Caco-2 (cell line): ENCODE data around the gene ENDOV. TPM values are rescaled to one million over a fixed set of nuclear protein-coding genes. Genes with fewer than 3 reads are reported as not detected.

ENCODE experiments used
- BruUV-seq: library from RNA; stranded (reverse); fragments of 400-500 nt; replicated peaks from 2 replicates; lab custom pipeline; 2021; lab: Mats Ljungman, UMichigan
- CTCF ChIA-PET: fragments of 300-600 bp; sonication (Branson Sonifier 250); formaldehyde crosslinking; loops from one replicate; lab custom pipeline; 2022; ENCODE audit warnings: antibody characterized with exemption; lab: Charles Lee
- POLR2A ChIA-PET: fragments of 300-600 bp; sonication (Branson Sonifier 250); formaldehyde crosslinking; loops from one replicate; lab custom pipeline; 2022; ENCODE audit warnings: antibody characterized with exemption; lab: Charles Lee
- DNase-seq, 2 experiments: peaks; one replicate each; pipeline versions ENCODE4 v3.0.0 to v3.0.0-alpha.2; 2020 to 2022
- H3K27me3 ChIP-seq: replicated peaks from 2 replicates; pipeline ENCODE4 v1.6.0; 2011; ENCODE audit warnings: low read length; ENCODE audit not compliant: control insufficient read depth, insufficient read depth
- H3K36me3 ChIP-seq: 2 replicates; pipeline ENCODE4 v1.5.1; 2011; ENCODE audit warnings: low read length; ENCODE audit not compliant: control insufficient read depth, insufficient read depth
- H3K4me1 ChIP-seq: fragments of 250-450 bp; sonication (Bioruptor Pico); 2 replicates; pipeline ENCODE4 v1.5.1; 2020; ENCODE audit warnings: mild to moderate bottlenecking
- H3K4me3 ChIP-seq: 2 replicates; pipeline ENCODE4 v1.5.1; 2011; ENCODE audit warnings: low read depth, mild to moderate bottlenecking, control low read depth, low read length
- H3K9me3 ChIP-seq: fragments of 250-450 bp; sonication (Bioruptor Pico); 2 replicates; pipeline ENCODE4 v1.5.1; 2020; ENCODE audit warnings: mild to moderate bottlenecking, moderate library complexity
- H3K27ac Mint-ChIP-seq: one replicate; pipeline ENCODE4 v1.8.0; 2022; ENCODE audit warnings: mixed read lengths; ENCODE audit not compliant: unreplicated experiment
- H3K27me3 Mint-ChIP-seq: one replicate; pipeline ENCODE4 v1.8.0; 2022; ENCODE audit warnings: mixed read lengths; ENCODE audit not compliant: insufficient read depth, unreplicated experiment
- H3K36me3 Mint-ChIP-seq: one replicate; pipeline ENCODE4 v1.8.0; 2022; ENCODE audit warnings: mild to moderate bottlenecking, mixed read lengths; ENCODE audit not compliant: insufficient read depth, unreplicated experiment
- H3K4me1 Mint-ChIP-seq: one replicate; pipeline ENCODE4 v1.8.0; 2022; ENCODE audit warnings: low read depth, mixed read lengths; ENCODE audit not compliant: unreplicated experiment
- H3K4me3 Mint-ChIP-seq: one replicate; pipeline ENCODE4 v1.8.0; 2022; ENCODE audit warnings: mild to moderate bottlenecking, moderate library complexity, mixed read lengths; ENCODE audit not compliant: unreplicated experiment
- H3K9me3 Mint-ChIP-seq: one replicate; pipeline ENCODE4 v1.8.0; 2022; ENCODE audit warnings: mixed read lengths; ENCODE audit not compliant: unreplicated experiment
- intact Hi-C: fragments of 100-400 bp; cut with micrococcal nuclease; formaldehyde crosslinking; loops from one replicate; pipeline ENCODE4 v1.10.0; 2022; ENCODE audit not compliant: unreplicated experiment
- total RNA-seq: library from RNA; stranded (reverse); gene quantifications from 2 replicates; pipeline ENCODE4 v1.2.3, GENCODE V29; 2022
- TF ChIP-seq, protein P1 (sequence below), 2 experiments: fragments of 200-600 bp in 1 of 2; IDR thresholded peaks; 1 replicate in 1 of 2; 2 replicates in 1 of 2; pipeline versions ENCODE4 v1.5.1 to v1.8.0; 2011 to 2022; ENCODE audit warnings: antibody characterized with exemption in 1 of 2, control low read depth in 1 of 2, inconsistent platforms in 1 of 2, low read depth in 1 of 2, low read length in 1 of 2, mild to moderate bottlenecking in 1 of 2, moderate library complexity in 1 of 2; ENCODE audit not compliant: insufficient read depth in 1 of 2, severe bottlenecking in 1 of 2, unreplicated experiment in 1 of 2

ENDOV gene
- total RNA-seq, 1 experiment from 2014 or later: 21.5 TPM

DNA sequence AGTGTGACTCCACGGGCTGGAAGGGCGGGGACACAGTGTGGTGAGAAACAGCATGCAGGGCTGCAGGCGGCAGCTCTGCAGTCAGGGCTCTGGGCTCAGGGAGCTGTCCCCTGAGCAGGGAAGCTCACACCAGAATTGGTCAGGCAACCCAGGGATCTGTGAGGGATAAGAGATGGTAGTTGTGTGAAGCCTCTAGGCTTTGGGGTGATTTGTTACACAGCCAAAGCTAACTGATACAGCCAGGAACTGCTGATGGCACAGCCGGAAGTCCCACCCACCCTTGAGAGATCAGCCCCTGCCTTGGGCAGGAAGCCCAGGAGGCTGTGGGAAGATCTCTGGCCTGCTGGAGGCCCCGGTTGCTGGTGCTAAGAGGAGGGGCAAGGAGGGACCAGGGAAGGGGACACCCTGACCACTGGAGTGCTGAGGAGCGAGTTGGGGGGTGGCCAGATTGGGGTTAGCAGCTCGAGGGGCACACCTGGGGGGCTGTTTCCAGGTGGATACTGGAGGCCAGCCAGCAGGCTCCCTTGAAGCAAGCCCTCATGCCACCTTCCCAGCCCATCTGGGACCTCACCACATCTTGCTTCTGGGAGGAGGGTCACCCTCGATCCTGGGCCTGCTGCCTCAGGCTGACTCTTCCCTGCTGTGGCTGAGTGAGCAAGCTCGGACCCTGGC lies 36.3 kb downstream of the ENDOV start:
- Histone ChIP-seq H3K4me1 (peaks cover 9% of the 10 kb centered on the region), H3K36me3 (no peaks in the 10 kb centered on the region), H3K4me3 (no peak overlapping the region), H3K27me3 (no peaks in the 10 kb centered on the region), H3K9me3 (no peaks in the 10 kb centered on the region)
- H3K9me3 Mint-ChIP-seq: no peaks in the 10 kb centered on the region
- H3K4me1 Mint-ChIP-seq: no peaks in the 10 kb centered on the region
- H3K4me3 Mint-ChIP-seq: no peak overlapping the region
- no peak for DNase-seq
- CTCF ChIA-PET: no interaction called here
- BruUV-seq: no TSS peak
- TF ChIP-seq, protein P1, sequence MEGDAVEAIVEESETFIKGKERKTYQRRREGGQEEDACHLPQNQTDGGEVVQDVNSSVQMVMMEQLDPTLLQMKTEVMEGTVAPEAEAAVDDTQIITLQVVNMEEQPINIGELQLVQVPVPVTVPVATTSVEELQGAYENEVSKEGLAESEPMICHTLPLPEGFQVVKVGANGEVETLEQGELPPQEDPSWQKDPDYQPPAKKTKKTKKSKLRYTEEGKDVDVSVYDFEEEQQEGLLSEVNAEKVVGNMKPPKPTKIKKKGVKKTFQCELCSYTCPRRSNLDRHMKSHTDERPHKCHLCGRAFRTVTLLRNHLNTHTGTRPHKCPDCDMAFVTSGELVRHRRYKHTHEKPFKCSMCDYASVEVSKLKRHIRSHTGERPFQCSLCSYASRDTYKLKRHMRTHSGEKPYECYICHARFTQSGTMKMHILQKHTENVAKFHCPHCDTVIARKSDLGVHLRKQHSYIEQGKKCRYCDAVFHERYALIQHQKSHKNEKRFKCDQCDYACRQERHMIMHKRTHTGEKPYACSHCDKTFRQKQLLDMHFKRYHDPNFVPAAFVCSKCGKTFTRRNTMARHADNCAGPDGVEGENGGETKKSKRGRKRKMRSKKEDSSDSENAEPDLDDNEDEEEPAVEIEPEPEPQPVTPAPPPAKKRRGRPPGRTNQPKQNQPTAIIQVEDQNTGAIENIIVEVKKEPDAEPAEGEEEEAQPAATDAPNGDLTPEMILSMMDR (IDR thresholded peaks at IDR 0.05; ENCODE audit: insufficient read depth in 1 of 2, low read depth in 1 of 2, low read length in 1 of 2, severe bottlenecking in 1 of 2, unreplicated experiment in 1 of 2): no peak
- intact Hi-C loops: no loop called here
- POLR2A ChIA-PET: no interaction called here
- peaks cover 19% of the 10 kb centered on the region for H3K36me3 Mint-ChIP-seq
- H3K27ac Mint-ChIP-seq: no peak overlapping the region
- H3K27me3 Mint-ChIP-seq: no peaks in the 10 kb centered on the region

DNA sequence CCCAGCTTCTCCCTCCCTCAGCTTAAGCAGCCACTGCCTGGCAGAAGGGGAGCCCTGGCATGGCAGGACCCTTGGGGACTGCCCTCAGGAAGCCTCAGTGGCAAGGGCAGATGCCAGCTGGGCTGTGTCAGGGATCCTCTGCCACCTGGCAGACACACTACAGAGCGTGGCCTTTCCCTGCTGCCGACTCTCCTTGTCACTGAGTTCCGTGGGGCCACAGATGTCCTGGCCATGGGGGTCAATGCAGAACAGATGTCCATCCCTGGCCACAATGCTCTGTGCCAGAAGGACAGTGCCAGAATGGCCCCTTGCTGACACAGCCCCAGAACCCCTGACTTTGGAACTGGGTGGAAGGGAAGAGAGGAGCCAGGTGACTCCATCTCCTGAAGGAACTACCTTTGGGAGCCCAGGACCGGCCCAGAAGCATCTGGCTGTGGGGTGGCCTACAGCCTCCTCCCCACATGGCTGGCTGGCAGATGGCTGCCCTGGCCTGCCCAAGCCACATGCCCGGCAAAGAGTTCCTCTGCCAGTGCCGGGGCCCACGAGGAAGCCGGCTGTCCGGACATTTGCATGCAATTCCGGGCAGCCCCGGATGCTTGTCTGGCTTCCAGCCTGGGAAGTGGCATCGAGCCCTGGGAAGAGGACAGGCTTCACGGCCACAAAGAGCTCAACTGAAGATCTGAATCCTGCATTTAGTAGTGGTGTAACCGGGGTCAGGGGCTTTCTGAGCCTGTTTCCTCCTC lies 37.4 kb downstream of the ENDOV start:
- Mint-ChIP-seq H3K27ac (no peak overlapping the region), H3K9me3 (no peaks in the 10 kb centered on the region), H3K27me3 (no peaks in the 10 kb centered on the region), H3K4me3 (no peak overlapping the region), H3K36me3 (peaks cover 19% of the 10 kb centered on the region), H3K4me1 (no peaks in the 10 kb centered on the region)
- BruUV-seq: no TSS peak
- Histone ChIP-seq H3K36me3 (no peaks in the 10 kb centered on the region), H3K4me1 (peaks cover 9% of the 10 kb centered on the region), H3K9me3 (no peaks in the 10 kb centered on the region), H3K27me3 (no peaks in the 10 kb centered on the region), H3K4me3 (no peak overlapping the region)
- POLR2A ChIA-PET: interaction anchor here (0.5 kb wide), 1 partner anchor 25 kb away, joined by 6 read pairs; no protein-coding TSS in a partner anchor
- intact Hi-C loops: no loop called here
- DNase-seq: no peak
- TF ChIP-seq, protein P1 (IDR thresholded peaks at IDR 0.05; ENCODE audit: insufficient read depth in 1 of 2, low read depth in 1 of 2, low read length in 1 of 2, severe bottlenecking in 1 of 2, unreplicated experiment in 1 of 2): no peak
- CTCF ChIA-PET: interaction anchor here (0.6 kb wide), 1 partner anchor 121 kb away, joined by 3 read pairs; no protein-coding TSS in a partner anchor

DNA sequence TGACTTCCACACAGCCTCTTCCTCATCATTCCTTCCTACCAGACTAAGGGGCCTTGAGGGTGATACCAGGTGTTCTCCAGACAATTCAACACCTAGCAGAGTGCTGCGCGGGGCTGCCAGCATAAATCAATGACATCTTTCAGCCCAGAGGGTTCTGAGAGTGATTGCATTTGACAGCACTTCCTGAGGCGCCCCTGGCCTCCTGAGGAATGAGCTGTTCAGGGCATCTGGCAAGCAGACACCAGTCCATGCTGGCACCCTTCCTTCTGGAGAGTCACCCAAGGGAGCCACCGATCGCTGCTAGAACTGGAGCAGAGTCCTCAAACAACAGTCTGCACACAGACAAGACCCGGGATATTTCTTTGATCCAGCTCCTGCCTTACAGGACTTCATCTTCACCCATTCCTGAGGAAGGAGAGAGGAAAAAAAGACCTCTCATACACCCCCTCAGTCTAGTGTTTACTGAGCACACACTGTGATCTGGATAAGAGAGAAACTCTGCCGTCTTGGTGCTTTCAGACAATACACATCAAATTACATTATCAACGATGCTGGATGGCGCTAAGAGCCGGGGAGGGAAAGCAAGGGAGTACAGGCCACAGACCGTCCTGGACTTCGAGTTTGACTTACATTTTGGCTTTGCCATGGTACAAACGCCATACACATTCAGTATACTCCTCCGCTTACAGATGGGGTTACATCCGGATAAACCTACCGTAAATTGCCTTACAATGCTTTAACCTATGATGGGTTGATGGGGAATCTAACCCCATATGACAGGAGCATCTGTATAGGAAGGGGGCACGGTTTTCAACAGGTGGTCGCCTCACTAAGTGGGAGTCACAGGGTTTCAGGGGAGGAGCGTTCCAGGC lies 38.4 kb downstream of the ENDOV start:
- TF ChIP-seq, protein P1 (IDR thresholded peaks at IDR 0.05; ENCODE audit: insufficient read depth in 1 of 2, low read depth in 1 of 2, low read length in 1 of 2, severe bottlenecking in 1 of 2, unreplicated experiment in 1 of 2): no peak
- Histone ChIP-seq H3K27me3 (no peaks in the 10 kb centered on the region), H3K36me3 (no peaks in the 10 kb centered on the region), H3K4me3 (peak overlapping the region; percentile 91), H3K9me3 (no peaks in the 10 kb centered on the region), H3K4me1 (peaks cover 9% of the 10 kb centered on the region)
- Mint-ChIP-seq H3K27me3 (no peaks in the 10 kb centered on the region), H3K4me3 (peak overlapping the region; percentile 89), H3K9me3 (no peaks in the 10 kb centered on the region), H3K36me3 (peaks cover 19% of the 10 kb centered on the region), H3K4me1 (no peaks in the 10 kb centered on the region), H3K27ac (peak overlapping the region; percentile 97)
- no peak for DNase-seq
- ChIA-PET CTCF (interaction anchor here (0.6 kb wide), 1 partner anchor 120 kb away, joined by 3 read pairs; no protein-coding TSS in a partner anchor), POLR2A (interaction anchor here (0.6 to 1.7 kb wide), 5 partner anchors 8 to 1076 kb away, joined by 3 to 7 read pairs (median 4); partner anchors contain the start of gene RPTOR)
- no TSS peak for BruUV-seq
- intact Hi-C loops: no loop called here
